ENCODE measurements around the gene KCNF1.

Gene KCNF1

GRCh38 chr2:10939058-10939457, 27.3 kb downstream of the KCNF1 start:
- Histone ChIP-seq H3K4me1 (ENCODE audit: control insufficient read depth, low read length) (no peaks in the 10 kb centered on the region; the same call in 1 of the 2 replicates), H3K4me2 (ENCODE audit: low read length) (no peak overlapping the region), H3K4me3 (ENCODE audit: low read length) (no peak overlapping the region), H3K36me3 (ENCODE audit: control insufficient read depth, low read length) (no peaks in the 10 kb centered on the region), H3K9me3 (ENCODE audit: control insufficient read depth, insufficient read depth, low read length) (peaks cover 14% of the 10 kb centered on the region), H3K27me3 (ENCODE audit: control insufficient read depth, low read length) (no peaks in the 10 kb centered on the region), H4K20me1 (ENCODE audit: control insufficient read depth, insufficient read depth, low read depth, low read length) (no peaks in the 10 kb centered on the region), H3K79me2 (ENCODE audit: control insufficient read depth, low read length) (no peaks in the 10 kb centered on the region), H3K27ac (ENCODE audit: low read depth, low read length) (no peak overlapping the region), H3K9me2 (replicated peaks; ENCODE audit: control insufficient read depth, low read length) (no peaks in the 10 kb centered on the region), H3F3A (ENCODE audit: control insufficient read depth, insufficient read depth) (no peaks in the 10 kb centered on the region)
- no peak for TF ChIP-seq EZH2phosphoT487 (IDR thresholded peaks at IDR 0.05; ENCODE audit: borderline replicate concordance, low read length)
- no peak for TF ChIP-seq CTCF (IDR thresholded peaks at IDR 0.05; ENCODE audit: low read depth, low read length, poor library complexity, severe bottlenecking)

DNA sequence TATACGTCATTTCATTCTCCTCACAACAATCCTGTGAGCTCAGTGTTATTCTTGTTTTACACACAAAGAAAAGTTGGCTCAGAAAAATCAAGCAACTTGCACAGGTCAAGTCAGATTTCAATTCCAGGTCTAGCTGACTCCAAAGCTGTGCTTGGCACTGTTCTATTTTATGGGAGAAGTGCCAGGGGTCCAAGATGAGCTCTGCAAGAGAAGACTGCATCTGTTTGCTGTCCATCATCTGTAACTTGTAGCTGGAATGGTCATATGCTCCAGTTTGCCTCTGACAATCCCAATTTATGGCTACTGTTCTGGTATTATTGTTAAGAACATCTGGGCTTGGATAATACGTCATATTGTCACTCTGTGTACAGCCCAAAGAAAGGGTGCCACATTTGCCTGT, 28.9 kb downstream of the KCNF1 start:
- H4K20me1 ChIP-seq (ENCODE audit: control insufficient read depth, insufficient read depth, low read depth, low read length), result no peaks in the 10 kb centered on the region
- peaks cover 14% of the 10 kb centered on the region for H3K9me3 ChIP-seq (ENCODE audit: control insufficient read depth, insufficient read depth, low read length)
- H3K4me3 ChIP-seq (ENCODE audit: low read length), result no peak overlapping the region
- H3K36me3 ChIP-seq (ENCODE audit: control insufficient read depth, low read length), result no peaks in the 10 kb centered on the region
- no peaks in the 10 kb centered on the region; the same call in 1 of the 2 replicates for H3K4me1 ChIP-seq (ENCODE audit: control insufficient read depth, low read length)
- H3K79me2 ChIP-seq (ENCODE audit: control insufficient read depth, low read length), result no peaks in the 10 kb centered on the region
- no peak overlapping the region for H3K4me2 ChIP-seq (ENCODE audit: low read length)
- H3K27me3 ChIP-seq (ENCODE audit: control insufficient read depth, low read length), result no peaks in the 10 kb centered on the region
- H3K27ac ChIP-seq (ENCODE audit: low read depth, low read length), result no peak overlapping the region
- TF ChIP-seq EZH2phosphoT487 (IDR thresholded peaks at IDR 0.05; ENCODE audit: borderline replicate concordance, low read length), result no peak
- TF ChIP-seq CTCF (IDR thresholded peaks at IDR 0.05; ENCODE audit: low read depth, low read length, poor library complexity, severe bottlenecking), result no peak
- H3F3A ChIP-seq (ENCODE audit: control insufficient read depth, insufficient read depth), result no peaks in the 10 kb centered on the region
- H3K9me2 ChIP-seq (replicated peaks; ENCODE audit: control insufficient read depth, low read length), result no peaks in the 10 kb centered on the region

DNA sequence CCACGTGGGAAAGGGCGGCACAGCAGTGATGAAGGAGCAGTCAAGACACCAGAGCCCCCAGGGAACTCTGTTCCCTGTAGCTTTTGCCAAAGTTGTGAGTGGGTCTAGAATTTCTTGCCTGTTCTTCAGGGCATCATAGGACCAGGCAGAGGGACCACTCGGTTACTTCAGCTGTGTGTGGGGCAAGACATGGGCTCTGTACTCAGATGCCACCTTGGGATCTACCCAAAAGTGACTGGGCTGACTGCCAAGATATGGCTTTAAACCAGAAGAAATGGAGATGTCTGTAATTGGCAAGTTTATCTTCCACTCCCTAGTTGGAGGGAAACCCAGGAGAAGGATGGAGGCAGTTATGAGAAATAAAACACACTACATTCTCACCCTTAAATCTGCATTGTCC, 29.6 kb downstream of the KCNF1 start:
- H3K9me3 ChIP-seq (ENCODE audit: control insufficient read depth, insufficient read depth, low read length), result peaks cover 14% of the 10 kb centered on the region
- no peaks in the 10 kb centered on the region for H3K79me2 ChIP-seq (ENCODE audit: control insufficient read depth, low read length)
- H3K36me3 ChIP-seq (ENCODE audit: control insufficient read depth, low read length), result no peaks in the 10 kb centered on the region
- no peaks in the 10 kb centered on the region; the same call in 1 of the 2 replicates for H3K4me1 ChIP-seq (ENCODE audit: control insufficient read depth, low read length)
- H3K4me3 ChIP-seq (ENCODE audit: low read length), result no peak overlapping the region
- no peaks in the 10 kb centered on the region for H3F3A ChIP-seq (ENCODE audit: control insufficient read depth, insufficient read depth)
- no peaks in the 10 kb centered on the region for H3K9me2 ChIP-seq (replicated peaks; ENCODE audit: control insufficient read depth, low read length)
- TF ChIP-seq CTCF (IDR thresholded peaks at IDR 0.05; ENCODE audit: low read depth, low read length, poor library complexity, severe bottlenecking) (no peak), EZH2phosphoT487 (IDR thresholded peaks at IDR 0.05; ENCODE audit: borderline replicate concordance, low read length) (no peak)
- H4K20me1 ChIP-seq (ENCODE audit: control insufficient read depth, insufficient read depth, low read depth, low read length), result no peaks in the 10 kb centered on the region
- H3K27me3 ChIP-seq (ENCODE audit: control insufficient read depth, low read length), result no peaks in the 10 kb centered on the region
- no peak overlapping the region for H3K4me2 ChIP-seq (ENCODE audit: low read length)
- no peak overlapping the region for H3K27ac ChIP-seq (ENCODE audit: low read depth, low read length)
